K562 (cell line): ENCODE data around the gene ARHGAP26. TPM values are rescaled to one million over a fixed set of nuclear protein-coding genes. Genes with fewer than 3 reads are reported as not detected.

Experiments
- ATAC-seq: fragments of 200-7000 bp; cut with Tn5 transposase; 3 replicates; pipeline ENCODE4 v1.9.1; 2020; ENCODE audit warnings: moderate library complexity
- BruUV-seq: library from RNA; stranded (reverse); fragments of 400-500 nt; replicated peaks from 2 replicates; lab custom pipeline; 2021; lab: Mats Ljungman, UMichigan
- CTCF ChIA-PET: fragments of 300-600 bp; formaldehyde crosslinking; extraction: SDS; loops from one replicate; lab custom pipeline; 2021; ENCODE audit warnings: low intra/inter-chr PET ratio; lab: Yijun Ruan, JAX
- POLR2A ChIA-PET: fragments of 300-600, 350-650 bp; sonication (Branson Sonifier 250); formaldehyde crosslinking; extraction: SDS; loops from one replicate; lab custom pipeline; 2021; ENCODE audit warnings: antibody characterized with exemption, inconsistent platforms; lab: Yijun Ruan, JAX
- DNase-seq, 4 experiments: peaks; one replicate each; pipeline versions ENCODE4 v3.0.0 to v3.0.0-alpha.2; 2011 to 2018; ENCODE audit warnings: low spot score in 3 of 4, mixed read lengths in 3 of 4; ENCODE audit errors: extremely low read depth in 1 of 4
- FAIRE-seq: peaks from 2 replicates; lab custom pipeline; 2011; peaks lifted over from hg19 to GRCh38; lab: Jason Lieb, UNC
- H2AFZ ChIP-seq: 2 replicates; pipeline ENCODE4 v1.6.0; 2011; ENCODE audit warnings: low read depth, low read length, control low read depth, inconsistent platforms
- H3K27ac ChIP-seq: fragments of 200-600 bp; 3 replicates; pipeline ENCODE4 v1.8.0; 2011; ENCODE audit warnings: low read depth, mild to moderate bottlenecking, control low read depth, inconsistent platforms, low read length, moderate library complexity, mixed read lengths; ENCODE audit errors: extremely low read depth
- H3K27me3 ChIP-seq, 2 experiments: fragments of 300-600 bp in 1 of 2; 2 replicates in 1 of 2; 3 replicates in 1 of 2; pipeline versions ENCODE4 v1.6.0 to v1.8.0; 2011; ENCODE audit warnings: inconsistent platforms in 2 of 2, low read length in 2 of 2, mild to moderate bottlenecking in 1 of 2, mixed read lengths in 1 of 2, moderate library complexity in 1 of 2; ENCODE audit not compliant: control insufficient read depth in 2 of 2, insufficient read depth in 2 of 2
- H3K36me3 ChIP-seq: fragments of 300-600 bp; 3 replicates; pipeline ENCODE4 v1.8.0; 2011; ENCODE audit warnings: mild to moderate bottlenecking, low read length, inconsistent platforms; ENCODE audit not compliant: control insufficient read depth, insufficient read depth
- H3K4me1 ChIP-seq, 2 experiments: fragments of 200-600 bp in 1 of 2; replicated peaks in 1 of 2; 2 replicates in 1 of 2; 3 replicates in 1 of 2; pipeline versions ENCODE4 v1.5.1 to v1.8.0; 2011; ENCODE audit warnings: inconsistent platforms in 2 of 2, low read length in 2 of 2, mild to moderate bottlenecking in 1 of 2, mixed read lengths in 1 of 2, moderate library complexity in 1 of 2; ENCODE audit not compliant: control insufficient read depth in 2 of 2, insufficient read depth in 2 of 2
- H3K4me2 ChIP-seq: 2 replicates; pipeline ENCODE4 v1.6.1; 2011; ENCODE audit warnings: low read length, control low read depth, inconsistent platforms, mixed read lengths; ENCODE audit not compliant: insufficient read depth
- H3K4me3 ChIP-seq: fragments of 200-600 bp; sonication (generic), shearing (Covaris generic); 2 replicates; pipeline ENCODE4 v1.5.1; 2016; ENCODE audit warnings: control low read depth, inconsistent platforms
- H3K79me2 ChIP-seq: fragments of 200-600 bp; 3 replicates; pipeline ENCODE4 v1.8.0; 2011; ENCODE audit warnings: low read length, inconsistent platforms; ENCODE audit not compliant: control insufficient read depth, insufficient read depth
- H3K9ac ChIP-seq, 2 experiments: 2 replicates each; pipeline versions ENCODE4 v1.6.0 to v1.6.1; 2011; ENCODE audit warnings: low read depth in 2 of 2, low read length in 2 of 2, control low read depth in 1 of 2, inconsistent platforms in 1 of 2, mild to moderate bottlenecking in 1 of 2, mixed read lengths in 1 of 2; ENCODE audit not compliant: insufficient read depth in 1 of 2
- H3K9me1 ChIP-seq: one replicate; pipeline ENCODE4 v1.6.0; 2011; ENCODE audit warnings: inconsistent platforms, mild to moderate bottlenecking, low read length, moderate library complexity; ENCODE audit not compliant: control insufficient read depth, insufficient read depth
- H3K9me3 ChIP-seq: replicated peaks from 2 replicates; pipeline ENCODE4 v1.5.1; 2011; ENCODE audit warnings: low read depth, low read length, inconsistent platforms; ENCODE audit not compliant: control insufficient read depth, insufficient read depth
- H4K20me1 ChIP-seq: replicated peaks from 2 replicates; pipeline ENCODE4 v1.6.1; 2011; ENCODE audit warnings: low read length, inconsistent platforms, mixed read lengths; ENCODE audit not compliant: control insufficient read depth, insufficient read depth
- C11orf30 ChIP-seq: fragments of 450-650 bp; IDR thresholded peaks from 2 replicates; pipeline ENCODE4 v1.6.1; 2016; ENCODE audit warnings: low read depth, mild to moderate bottlenecking
- CBX8 ChIP-seq: fragments of 200-600 bp; sonication (generic); IDR thresholded peaks from 2 replicates; pipeline ENCODE4 v1.6.1; 2012; ENCODE audit warnings: borderline replicate concordance, mixed run types, low read depth, mild to moderate bottlenecking, moderate library complexity, mixed read lengths, low read length, control low read depth, inconsistent platforms; ENCODE audit not compliant: poor library complexity, severe bottlenecking; ENCODE audit errors: extremely low read depth
- ELF4 ChIP-seq: fragments of 450-650 bp; formaldehyde crosslinking; IDR thresholded peaks from 2 replicates; pipeline ENCODE4 v1.4.0; 2022; ENCODE audit warnings: missing genetic modification characterization
- HBP1 ChIP-seq: fragments of 450-650 bp; formaldehyde crosslinking; IDR thresholded peaks from 2 replicates; pipeline ENCODE4 v1.4.0; 2022; ENCODE audit warnings: missing genetic modification characterization
- KHSRP ChIP-seq: fragments of 450-650 bp; IDR thresholded peaks from 2 replicates; pipeline ENCODE4 v1.6.1; 2017
- RFX1 ChIP-seq: fragments of 450-650 bp; IDR thresholded peaks from 2 replicates; pipeline ENCODE4 v1.6.1; 2016; ENCODE audit warnings: mild to moderate bottlenecking, moderate library complexity
- SMAD4 ChIP-seq: fragments of 250-450 bp; sonication (Bioruptor Pico); conservative IDR thresholded peaks from 2 replicates; pipeline ENCODE4 v1.8.0; 2021; ENCODE audit warnings: inconsistent platforms, mild to moderate bottlenecking, moderate library complexity
- ZNF507 ChIP-seq: conservative IDR thresholded peaks from 2 replicates; pipeline ENCODE4 v1.6.1; 2017; ENCODE audit warnings: missing genetic modification characterization, missing compliant biosample characterization
- WGBS: fragments of 100-300 bp; shearing (Covaris generic); methylation state at CpG from one replicate; pipeline ENCODE4 v1.1.6; 2016; ENCODE audit warnings: low coverage, mixed read lengths; ENCODE audit not compliant: insufficient coverage; ENCODE audit errors: missing lambda C conversion rate; 5-methylcytosine and 5-hydroxymethylcytosine counted together
- in situ Hi-C: fragments of 300-500 bp; cut with MboI; formaldehyde crosslinking; loops from 4 replicates; pipeline ENCODE4 v1.15.0; 2018; ENCODE audit warnings: inconsistent platforms, mixed read lengths
- intact Hi-C: fragments of 100-400 bp; cut with micrococcal nuclease; formaldehyde crosslinking; loops from 2 replicates; pipeline ENCODE4 v1.14.2; 2022
- polyA plus RNA-seq, 8 experiments: library from polyadenylated mRNA; depleted of rRNA in 4 of 8; stranded (reverse) in 5 of 8; unstranded in 3 of 8; fragments of >200 nt; fragmentation: Nextera tagmentation in 2 of 8; fragmentation: Illumina TruSeq in 1 of 8; extraction: Ambion mirVana in 2 of 8; extraction: Trizol in 1 of 8; gene quantifications; 2 replicates each; pipeline versions ENCODE4 v1.2.1 to v1.2.3, GENCODE V29; 2011 to 2014; ENCODE audit warnings: inconsistent platforms in 1 of 8, missing spikeins in 1 of 8
- total RNA-seq, 7 experiments: library from RNA; depleted of rRNA in 6 of 7; stranded (reverse); fragments of >200 nt in 6 of 7; fragmentation: Illumina TruSeq in 2 of 7; extraction: Trizol in 2 of 7; gene quantifications; 2 replicates each; pipeline versions ENCODE4 v1.2.1 to v1.2.3, GENCODE V29; 2011 to 2021; ENCODE audit warnings: low replicate concordance in 1 of 7
- TF ChIP-seq, protein P1 (sequence below): sonication (generic); formaldehyde crosslinking; IDR thresholded peaks from 2 replicates; pipeline ENCODE4 v1.8.0; 2023; ENCODE audit warnings: missing genetic modification reagents, mild to moderate bottlenecking, borderline replicate concordance

ARHGAP26 gene
- total and polyA plus RNA-seq, 9 of the 15 experiments (the other 6 are each of a cell fraction or from before 2014, with no cell fraction given), result 0.13 to 1.1 (median 0.55) TPM

DNA sequence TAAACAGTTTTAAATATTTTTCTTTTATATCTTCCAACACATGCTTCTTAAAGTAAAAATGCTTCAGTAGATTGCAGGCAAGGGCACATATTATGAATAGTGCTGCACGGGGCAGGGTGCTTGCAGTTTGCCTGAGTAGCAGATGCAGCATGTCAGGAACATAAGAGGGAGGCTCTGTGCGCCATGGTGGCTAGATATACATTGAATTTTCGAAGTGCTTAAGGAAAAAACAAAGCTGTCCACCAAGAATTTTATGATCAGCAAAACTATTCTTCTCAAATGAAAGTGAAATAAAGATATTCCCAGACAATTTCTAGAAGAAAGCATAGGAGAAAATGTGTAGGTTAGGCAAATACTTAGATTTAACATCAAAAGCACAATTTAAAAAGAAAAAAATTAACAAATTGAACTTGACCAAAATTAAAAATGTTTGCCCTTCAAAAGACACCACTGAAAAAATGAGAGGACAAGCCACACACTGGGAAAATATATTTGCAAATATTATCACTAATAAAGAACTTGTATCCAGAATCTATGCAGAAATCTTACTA lies 420.2 kb downstream of the ARHGAP26 start:
- Histone ChIP-seq H3K27me3 (no peaks in the 10 kb centered on the region), H4K20me1 (no peaks in the 10 kb centered on the region), H3K4me2 (no peak overlapping the region), H3K79me2 (no peaks in the 10 kb centered on the region), H3K27ac (no peak overlapping the region), H2AFZ (no peak overlapping the region), H3K4me1 (peaks cover 0 to 14% of the 10 kb centered on the region in 2 experiments; a peak in 4 of 5 replicates), H3K9me1 (no peaks in the 10 kb centered on the region), H3K9ac (no peak overlapping the region), H3K4me3 (no peak overlapping the region), H3K9me3 (no peaks in the 10 kb centered on the region), H3K36me3 (no peaks in the 10 kb centered on the region)
- FAIRE-seq, result no peak
- POLR2A ChIA-PET, result interaction anchor here (0.7 kb wide), 1 partner anchor 83 kb away, joined by 3 read pairs; no protein-coding TSS in a partner anchor
- no peak for ATAC-seq
- in situ Hi-C loops (no loop called here), intact Hi-C loops (loop anchor here (5.0 kb wide), 1 partner anchor 152 kb away; no protein-coding TSS in a partner anchor)
- BruUV-seq, result no TSS peak
- no peak for DNase-seq
- CTCF ChIA-PET, result no interaction called here
- WGBS, result 37% methylated on average over 3 of the region's 3 CpGs
- TF ChIP-seq ZNF507 (tag) (no peak), ELF4 (no peak), C11orf30 (no peak), SMAD4 (CRISPR knock-in tag) (no peak), CBX8 (no peak), KHSRP (no peak), RFX1 (no peak), HBP1 (CRISPR knock-in tag) (no peak)
- TF ChIP-seq, protein P1, sequence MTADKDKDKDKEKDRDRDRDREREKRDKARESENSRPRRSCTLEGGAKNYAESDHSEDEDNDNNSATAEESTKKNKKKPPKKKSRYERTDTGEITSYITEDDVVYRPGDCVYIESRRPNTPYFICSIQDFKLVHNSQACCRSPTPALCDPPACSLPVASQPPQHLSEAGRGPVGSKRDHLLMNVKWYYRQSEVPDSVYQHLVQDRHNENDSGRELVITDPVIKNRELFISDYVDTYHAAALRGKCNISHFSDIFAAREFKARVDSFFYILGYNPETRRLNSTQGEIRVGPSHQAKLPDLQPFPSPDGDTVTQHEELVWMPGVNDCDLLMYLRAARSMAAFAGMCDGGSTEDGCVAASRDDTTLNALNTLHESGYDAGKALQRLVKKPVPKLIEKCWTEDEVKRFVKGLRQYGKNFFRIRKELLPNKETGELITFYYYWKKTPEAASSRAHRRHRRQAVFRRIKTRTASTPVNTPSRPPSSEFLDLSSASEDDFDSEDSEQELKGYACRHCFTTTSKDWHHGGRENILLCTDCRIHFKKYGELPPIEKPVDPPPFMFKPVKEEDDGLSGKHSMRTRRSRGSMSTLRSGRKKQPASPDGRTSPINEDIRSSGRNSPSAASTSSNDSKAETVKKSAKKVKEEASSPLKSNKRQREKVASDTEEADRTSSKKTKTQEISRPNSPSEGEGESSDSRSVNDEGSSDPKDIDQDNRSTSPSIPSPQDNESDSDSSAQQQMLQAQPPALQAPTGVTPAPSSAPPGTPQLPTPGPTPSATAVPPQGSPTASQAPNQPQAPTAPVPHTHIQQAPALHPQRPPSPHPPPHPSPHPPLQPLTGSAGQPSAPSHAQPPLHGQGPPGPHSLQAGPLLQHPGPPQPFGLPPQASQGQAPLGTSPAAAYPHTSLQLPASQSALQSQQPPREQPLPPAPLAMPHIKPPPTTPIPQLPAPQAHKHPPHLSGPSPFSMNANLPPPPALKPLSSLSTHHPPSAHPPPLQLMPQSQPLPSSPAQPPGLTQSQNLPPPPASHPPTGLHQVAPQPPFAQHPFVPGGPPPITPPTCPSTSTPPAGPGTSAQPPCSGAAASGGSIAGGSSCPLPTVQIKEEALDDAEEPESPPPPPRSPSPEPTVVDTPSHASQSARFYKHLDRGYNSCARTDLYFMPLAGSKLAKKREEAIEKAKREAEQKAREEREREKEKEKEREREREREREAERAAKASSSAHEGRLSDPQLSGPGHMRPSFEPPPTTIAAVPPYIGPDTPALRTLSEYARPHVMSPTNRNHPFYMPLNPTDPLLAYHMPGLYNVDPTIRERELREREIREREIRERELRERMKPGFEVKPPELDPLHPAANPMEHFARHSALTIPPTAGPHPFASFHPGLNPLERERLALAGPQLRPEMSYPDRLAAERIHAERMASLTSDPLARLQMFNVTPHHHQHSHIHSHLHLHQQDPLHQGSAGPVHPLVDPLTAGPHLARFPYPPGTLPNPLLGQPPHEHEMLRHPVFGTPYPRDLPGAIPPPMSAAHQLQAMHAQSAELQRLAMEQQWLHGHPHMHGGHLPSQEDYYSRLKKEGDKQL, result no peak
